Urothelium cell line (cell line): ENCODE measurements around the gene PDZD2.
"Not testable (repeated sequence)": the region's sequence is repeated elsewhere in the genome, so short reads cannot be mapped to it uniquely, and the experiment has no call there.

Source experiments
- DNase-seq: peaks from one replicate; pipeline ENCODE4 v3.0.0; 2011; ENCODE audit warnings: low spot score, mixed read lengths
- FAIRE-seq: peaks from 2 replicates; lab custom pipeline; 2011; peaks lifted over from hg19 to GRCh38; lab: Jason Lieb, UNC

Gene PDZD2

GRCh38 chr5:31995006-31995405, 356.1 kb downstream of the PDZD2 start:
- peak; percentile 37 for FAIRE-seq

GRCh38 chr5:31995714-31996113, 356.8 kb downstream of the PDZD2 start:
- FAIRE-seq: no peak
- no peak for DNase-seq

More at GRCh38 chr5:31995006-31995405, 356.1 kb downstream of the PDZD2 start:
- no peak for DNase-seq

GRCh38 chr5:31996909-31997308, 358.0 kb downstream of the PDZD2 start:
- FAIRE-seq (peak; percentile 58), DNase-seq (no peak)

- FAIRE-seq: no peak
These were observed 360.5 kb downstream of the PDZD2 start for GRCh38 chr5:31999470-31999869.

GRCh38 chr5:32000731-32001130, 361.8 kb downstream of the PDZD2 start:
- FAIRE-seq: no peak
- no peak for DNase-seq

More at GRCh38 chr5:31999470-31999869, 360.5 kb downstream of the PDZD2 start:
- no peak for DNase-seq

- FAIRE-seq: no peak
- DNase-seq: no peak
These were observed 362.4 kb downstream of the PDZD2 start for GRCh38 chr5:32001284-32001683.

GRCh38 chr5:32001707-32002106, 362.8 kb downstream of the PDZD2 start:
- FAIRE-seq: no peak

GRCh38 chr5:32002755-32003154, 363.8 kb downstream of the PDZD2 start:
- DNase-seq (no peak), FAIRE-seq (peak; percentile 99)

More at GRCh38 chr5:32001707-32002106, 362.8 kb downstream of the PDZD2 start:
- DNase-seq: no peak

GRCh38 chr5:32003981-32004380, 365.1 kb downstream of the PDZD2 start:
- FAIRE-seq (no peak), DNase-seq (no peak)

GRCh38 chr5:32004404-32004803, 365.5 kb downstream of the PDZD2 start:
- FAIRE-seq: no peak
- no peak for DNase-seq

GRCh38 chr5:32008746-32009145, 369.8 kb downstream of the PDZD2 start:
- FAIRE-seq (no peak), DNase-seq (no peak)

GRCh38 chr5:32013658-32014057, 374.7 kb downstream of the PDZD2 start:
- FAIRE-seq (no peak), DNase-seq (no peak)

- FAIRE-seq: no peak
- no peak for DNase-seq
These were observed 375.3 kb downstream of the PDZD2 start for GRCh38 chr5:32014096-32014745.

GRCh38 chr5:32015262-32015661, 376.3 kb downstream of the PDZD2 start:
- FAIRE-seq, DNase-seq: not testable (repeated sequence)

- no peak for DNase-seq
- no peak for FAIRE-seq
These were observed 378.9 kb downstream of the PDZD2 start for GRCh38 chr5:32017692-32018367.

GRCh38 chr5:32018476-32019436, 379.8 kb downstream of the PDZD2 start:
- FAIRE-seq: no peak
- no peak for DNase-seq

GRCh38 chr5:32020271-32020670, 381.3 kb downstream of the PDZD2 start:
- FAIRE-seq (no peak), DNase-seq (no peak)

GRCh38 chr5:32020946-32021345, 382.0 kb downstream of the PDZD2 start:
- no peak for DNase-seq
- no peak for FAIRE-seq

GRCh38 chr5:32021771-32022170, 382.8 kb downstream of the PDZD2 start:
- FAIRE-seq (peak; percentile 44), DNase-seq (no peak)

GRCh38 chr5:32022638-32023037, 383.7 kb downstream of the PDZD2 start:
- FAIRE-seq (no peak), DNase-seq (no peak)

- no peak for DNase-seq
- FAIRE-seq: no peak
These were observed 384.9 kb downstream of the PDZD2 start for GRCh38 chr5:32023816-32024215.
